EL (cell line): ENCODE measurements around the gene USH1G.

Experiments used
- DNase-seq: peaks from one replicate; pipeline ENCODE4 v3.0.0-alpha.2; 2016

Gene USH1G

DNA sequence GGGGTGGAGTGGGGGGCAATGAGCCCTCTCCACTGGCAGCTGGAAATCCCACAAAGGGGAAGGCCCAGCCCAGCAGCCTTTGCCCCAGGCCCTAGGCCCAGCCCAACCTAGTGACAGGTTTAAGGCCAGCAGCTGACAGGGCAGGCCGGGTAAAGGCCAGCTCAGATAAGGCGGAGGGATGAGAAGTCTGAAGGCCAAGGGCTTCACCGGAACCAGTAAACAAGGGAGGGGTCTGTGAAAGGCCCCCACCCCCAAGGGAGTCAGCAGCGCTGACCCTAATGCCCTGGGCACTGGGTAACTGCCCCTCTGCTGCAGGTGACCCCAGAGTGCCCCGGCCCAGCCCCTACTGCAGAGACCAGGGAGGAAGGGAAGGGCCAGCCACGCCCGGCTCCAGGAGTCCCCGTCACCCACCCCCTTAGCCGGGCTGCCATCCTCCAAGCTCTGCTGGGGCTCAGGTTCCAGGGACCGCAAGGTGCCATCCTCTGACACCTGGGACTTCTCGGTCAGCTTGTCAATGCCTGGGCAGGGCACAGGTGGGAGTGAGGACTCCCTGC lies 30.2 kb upstream of the USH1G start:
- DNase-seq = no peak

DNA sequence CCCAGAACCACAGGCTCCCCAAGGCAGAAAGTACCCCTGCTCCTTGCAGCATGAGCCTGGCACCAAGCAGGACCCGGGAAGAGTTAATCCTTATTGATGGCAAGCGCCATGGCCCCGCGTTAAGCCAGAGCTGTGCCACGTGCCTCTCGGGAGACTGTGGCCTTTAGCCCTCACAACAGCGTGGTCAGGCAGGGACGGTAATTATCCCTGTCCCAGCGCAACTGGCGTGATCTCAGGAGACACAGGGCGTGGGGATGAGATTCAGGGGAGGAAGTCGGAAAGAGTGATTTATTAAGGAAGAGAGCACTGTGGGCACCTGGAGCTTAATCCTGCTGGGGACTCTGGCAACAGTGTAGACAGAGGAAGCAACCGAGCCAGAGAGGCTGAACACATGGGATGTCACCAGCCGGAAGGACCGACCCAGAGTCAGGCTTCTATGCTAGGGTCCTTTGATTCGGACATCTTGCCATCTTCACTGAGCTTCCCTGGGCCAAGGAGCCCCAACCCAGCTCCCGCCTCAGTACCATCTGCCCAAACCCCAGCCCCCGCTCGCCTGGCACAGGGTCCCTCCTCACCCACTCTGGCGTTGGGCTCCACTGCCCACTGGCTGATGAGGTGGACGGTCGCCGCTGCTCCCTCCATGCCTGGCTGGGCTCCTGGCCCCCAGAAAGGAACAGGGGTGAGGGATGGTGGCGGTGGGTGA lies 29.5 kb upstream of the USH1G start:
- no peak for DNase-seq

DNA sequence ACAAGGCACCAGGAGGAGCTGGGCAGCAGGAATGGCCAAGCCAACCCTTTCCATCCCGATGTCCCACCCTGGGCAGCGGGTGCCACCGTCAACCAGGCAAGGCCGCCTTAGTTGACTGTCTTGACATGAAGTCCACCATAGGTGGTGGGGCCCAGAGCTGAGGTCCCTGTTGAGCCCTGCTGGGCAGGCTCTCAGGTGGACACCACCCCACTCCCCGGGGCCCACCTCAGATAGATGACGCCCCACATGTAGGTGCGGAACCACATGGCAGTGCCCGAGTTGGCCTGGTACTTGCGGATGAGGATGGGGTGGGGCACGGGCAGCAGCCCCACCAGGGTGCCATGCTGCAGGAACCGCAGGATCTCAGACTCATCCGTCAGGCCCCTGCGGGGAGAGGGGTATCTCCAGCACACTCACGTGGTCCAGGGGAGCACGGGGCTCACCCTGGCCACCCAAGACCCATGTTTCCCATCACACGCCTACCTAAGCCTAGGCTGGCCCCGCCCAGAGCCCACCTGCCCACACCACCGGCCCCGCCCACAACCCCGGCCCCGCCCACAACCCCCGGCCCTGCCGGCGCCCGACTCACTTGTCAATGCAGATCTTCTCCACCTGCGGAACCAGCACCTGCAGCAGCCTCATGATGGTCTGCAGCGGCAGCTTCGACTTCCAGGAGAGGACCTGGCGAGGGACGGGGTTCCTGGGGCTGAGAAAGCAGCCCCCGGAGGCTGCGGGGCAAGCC lies 28.8 kb upstream of the USH1G start:
- DNase-seq = no peak

DNA sequence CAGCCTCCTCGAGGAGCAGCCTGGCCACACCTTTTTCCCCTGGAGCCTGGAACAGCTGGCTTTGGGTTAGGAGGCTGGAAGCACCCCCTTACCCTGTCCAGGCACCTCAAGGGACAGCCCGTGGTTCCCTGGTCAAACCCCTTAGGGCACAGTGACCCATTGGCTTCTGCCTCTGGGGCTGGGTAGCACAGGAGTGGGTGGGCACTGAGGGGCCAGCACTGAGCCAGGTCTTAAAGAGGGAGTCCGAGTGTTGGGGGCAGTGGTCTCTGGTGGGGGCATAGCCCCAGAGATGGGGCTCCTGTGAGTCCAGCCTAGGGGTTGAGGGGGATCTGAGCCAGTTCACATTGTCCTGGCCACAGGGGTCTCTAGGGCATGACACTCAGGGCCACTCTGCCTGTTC lies 28.0 kb upstream of the USH1G start:
- DNase-seq = no peak

DNA sequence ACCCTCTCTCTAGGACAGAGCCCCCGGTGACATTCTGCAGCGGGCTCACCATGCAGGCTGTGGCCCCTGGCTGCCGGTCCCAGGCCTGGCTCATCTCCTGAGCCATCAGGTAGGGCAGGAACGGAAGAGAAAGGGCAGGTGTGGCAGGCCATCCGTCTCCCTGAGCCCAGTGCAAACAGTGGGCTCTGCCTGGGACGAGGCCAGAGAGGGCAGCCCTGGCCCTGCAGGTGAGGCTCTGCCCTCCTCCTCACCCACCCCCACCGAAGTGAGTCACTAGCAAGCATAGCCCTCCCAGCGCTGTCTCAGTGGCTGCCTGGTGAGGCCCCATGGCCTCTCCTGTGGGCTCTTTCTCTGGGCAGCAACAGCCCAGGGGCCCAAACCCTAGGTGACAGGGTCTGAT lies 27.2 kb upstream of the USH1G start:
- no peak for DNase-seq

DNA sequence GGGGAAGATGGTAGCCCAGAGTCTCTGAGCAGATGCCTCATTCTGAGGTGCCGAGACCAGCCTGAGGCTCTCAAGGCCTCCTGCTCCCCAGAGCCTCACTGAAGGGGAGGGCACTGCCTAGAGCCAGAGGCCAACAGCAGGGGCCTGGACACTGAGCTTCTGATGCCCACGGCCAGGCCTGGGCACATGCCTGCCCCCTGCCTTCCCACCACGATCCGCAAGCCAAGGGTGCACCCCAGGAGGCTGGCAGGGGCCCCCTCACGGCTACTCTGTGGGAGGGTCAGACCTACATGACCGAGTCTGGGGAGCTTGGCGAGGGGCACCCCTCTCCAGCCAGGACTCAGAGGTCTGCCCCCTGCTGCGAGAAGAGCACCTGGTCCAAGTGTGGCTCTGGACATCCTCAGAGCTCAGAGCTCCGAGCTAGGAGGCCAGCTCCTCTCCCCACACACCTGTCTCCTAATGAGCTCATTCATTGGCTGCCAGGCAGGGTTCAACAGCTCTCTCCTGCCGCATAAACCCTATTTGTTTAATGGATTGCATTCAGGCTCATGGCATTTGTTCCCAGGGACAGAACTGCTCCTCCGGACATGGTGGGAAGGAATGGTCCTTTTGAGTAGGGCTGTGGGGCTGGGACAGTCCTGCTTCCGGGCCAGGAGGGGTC lies 26.5 kb upstream of the USH1G start:
- no peak for DNase-seq

DNA sequence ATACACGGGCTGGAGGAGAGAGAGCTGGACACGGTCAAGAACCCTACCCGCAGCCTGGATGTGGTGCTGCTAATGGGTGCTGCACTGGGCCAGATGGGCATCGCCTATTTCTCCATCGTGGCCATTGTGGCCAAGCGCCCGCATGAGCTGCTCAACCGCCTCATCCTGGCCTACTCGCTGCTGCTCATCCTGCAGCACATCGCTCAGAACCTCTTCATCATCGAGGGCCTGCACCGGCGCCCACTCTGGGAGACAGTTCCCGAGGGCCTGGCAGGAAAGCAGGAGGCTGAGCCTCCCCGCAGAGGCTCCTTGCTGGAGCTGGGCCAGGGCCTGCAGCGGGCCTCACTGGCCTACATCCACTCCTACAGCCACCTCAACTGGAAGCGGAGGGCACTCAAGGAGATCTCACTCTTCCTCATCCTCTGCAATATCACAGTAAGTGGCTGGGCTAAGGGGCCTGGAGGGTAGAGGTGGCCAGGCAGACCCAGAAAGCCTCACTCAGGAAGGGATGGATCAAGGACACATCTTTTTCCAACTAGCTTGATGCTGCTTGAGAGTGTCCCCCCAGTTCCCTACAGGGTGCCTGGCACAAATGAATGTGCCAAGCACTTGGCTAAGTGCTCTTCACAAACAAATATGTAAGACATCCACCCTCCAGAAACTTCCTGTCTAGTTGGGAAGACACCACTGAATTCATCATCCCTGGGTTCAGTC lies 24.1 kb upstream of the USH1G start:
- DNase-seq = no peak

DNA sequence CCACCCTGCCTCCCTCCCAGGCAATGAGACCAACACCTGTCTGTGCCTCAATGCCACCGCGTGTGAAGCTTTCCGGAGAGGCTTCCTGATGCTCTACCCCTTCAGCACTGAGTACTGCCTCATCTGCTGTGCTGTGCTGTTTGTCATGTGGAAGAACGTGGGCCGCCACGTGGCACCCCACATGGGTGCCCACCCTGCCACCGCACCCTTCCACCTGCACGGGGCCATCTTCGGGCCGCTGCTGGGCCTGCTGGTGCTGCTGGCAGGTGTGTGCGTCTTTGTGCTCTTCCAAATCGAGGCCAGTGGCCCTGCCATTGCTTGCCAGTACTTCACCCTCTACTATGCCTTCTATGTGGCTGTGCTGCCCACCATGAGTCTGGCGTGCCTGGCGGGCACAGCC lies 23.6 kb upstream of the USH1G start:
- DNase-seq = no peak

DNA sequence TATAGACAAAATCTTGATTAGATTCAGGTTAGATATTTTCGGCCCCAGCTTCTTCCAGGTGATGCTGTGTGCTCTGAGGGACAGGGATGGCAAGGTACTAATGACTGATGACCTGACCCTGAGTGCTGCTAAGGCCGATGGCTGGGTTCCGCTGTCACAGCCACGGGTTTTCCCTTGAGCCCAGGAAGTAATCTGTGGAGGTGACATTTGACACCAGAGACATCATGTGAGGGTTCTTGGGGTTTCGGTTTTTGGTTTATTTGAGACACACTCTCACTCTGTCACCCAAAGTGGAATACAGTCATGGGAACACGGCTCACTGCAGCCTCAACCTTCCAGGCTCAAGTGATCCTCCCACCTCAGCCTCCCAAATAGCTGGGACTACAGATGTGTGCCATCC lies 22.5 kb upstream of the USH1G start:
- no peak for DNase-seq

DNA sequence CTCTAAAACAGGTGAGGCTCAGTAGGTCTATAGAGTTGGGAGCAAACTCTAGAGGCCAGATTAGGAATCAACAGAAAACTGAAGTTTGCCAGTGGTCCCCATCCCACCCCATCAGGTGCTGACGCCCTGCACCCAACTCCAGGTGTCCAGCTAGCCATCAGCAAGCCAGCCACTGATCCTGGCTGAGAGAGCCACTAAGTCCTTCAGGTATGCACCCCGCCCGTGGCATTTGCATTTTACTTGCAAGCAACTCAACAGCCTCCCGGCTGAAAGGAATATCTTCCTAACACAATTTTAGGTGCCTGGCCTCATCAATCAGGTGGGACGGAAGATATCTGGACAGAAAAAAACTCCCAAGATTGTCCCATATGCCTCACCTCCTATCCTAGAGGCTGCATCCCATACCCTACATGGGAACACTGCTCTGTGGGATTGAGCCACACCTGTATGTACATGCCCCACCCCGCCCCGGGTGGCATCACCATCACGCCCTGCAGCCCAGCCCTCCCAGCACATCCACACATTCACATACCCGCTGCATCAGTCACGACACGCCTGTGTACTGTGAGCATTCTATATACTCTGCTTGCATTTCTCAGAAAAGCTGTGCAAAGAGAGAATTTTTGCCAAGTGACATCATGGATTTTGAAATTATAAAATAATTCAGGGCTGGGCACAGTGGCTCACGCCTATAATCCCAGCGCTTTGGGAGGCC lies 20.9 kb upstream of the USH1G start:
- DNase-seq = no peak

DNA sequence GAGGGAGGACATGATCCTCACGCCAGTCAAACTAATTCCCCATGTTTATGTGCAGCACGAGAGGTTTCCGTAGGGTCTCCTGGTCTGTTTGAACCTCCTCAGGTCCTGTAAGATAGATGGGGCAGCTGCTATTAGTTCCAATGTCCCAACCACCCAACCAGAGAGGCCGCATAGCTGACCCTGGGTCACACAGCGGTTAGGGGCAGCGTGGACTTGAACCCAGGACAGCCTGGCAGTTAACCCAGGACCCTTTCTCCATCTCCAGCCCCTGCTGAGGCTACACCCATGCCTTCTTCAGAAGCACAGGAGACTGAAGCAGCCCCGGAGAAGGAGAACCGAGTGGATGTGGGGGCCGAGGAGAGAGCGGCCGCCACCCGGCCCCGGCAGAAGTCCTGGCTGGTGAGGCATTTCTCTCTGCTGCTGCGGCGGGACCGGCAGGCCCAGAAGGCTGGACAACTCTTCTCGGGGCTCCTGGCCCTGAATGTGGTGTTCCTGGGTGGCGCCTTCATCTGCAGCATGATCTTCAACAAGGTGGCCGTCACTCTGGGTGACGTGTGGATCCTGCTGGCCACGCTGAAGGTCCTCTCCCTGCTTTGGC lies 18.2 kb upstream of the USH1G start:
- DNase-seq = no peak

DNA sequence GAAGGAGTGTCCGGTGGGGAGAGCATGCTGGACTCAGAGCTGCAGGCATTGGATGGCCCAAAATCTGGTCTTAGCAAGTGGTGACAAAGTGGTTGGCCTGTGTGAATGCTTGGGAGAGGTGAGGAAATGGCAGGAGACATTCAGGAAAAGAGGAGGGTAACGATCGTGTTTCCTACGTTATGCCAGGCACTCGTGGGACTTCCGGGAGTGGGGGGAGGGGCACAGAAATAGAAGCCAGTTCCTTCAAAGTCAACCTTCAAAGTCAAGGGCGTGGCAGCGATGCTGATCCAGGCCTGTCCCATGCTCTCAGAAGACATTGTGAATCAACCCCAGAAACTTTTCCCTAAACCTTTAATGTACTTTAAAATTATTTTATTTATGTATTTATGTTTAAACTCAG lies 16.5 kb upstream of the USH1G start:
- no peak for DNase-seq

DNA sequence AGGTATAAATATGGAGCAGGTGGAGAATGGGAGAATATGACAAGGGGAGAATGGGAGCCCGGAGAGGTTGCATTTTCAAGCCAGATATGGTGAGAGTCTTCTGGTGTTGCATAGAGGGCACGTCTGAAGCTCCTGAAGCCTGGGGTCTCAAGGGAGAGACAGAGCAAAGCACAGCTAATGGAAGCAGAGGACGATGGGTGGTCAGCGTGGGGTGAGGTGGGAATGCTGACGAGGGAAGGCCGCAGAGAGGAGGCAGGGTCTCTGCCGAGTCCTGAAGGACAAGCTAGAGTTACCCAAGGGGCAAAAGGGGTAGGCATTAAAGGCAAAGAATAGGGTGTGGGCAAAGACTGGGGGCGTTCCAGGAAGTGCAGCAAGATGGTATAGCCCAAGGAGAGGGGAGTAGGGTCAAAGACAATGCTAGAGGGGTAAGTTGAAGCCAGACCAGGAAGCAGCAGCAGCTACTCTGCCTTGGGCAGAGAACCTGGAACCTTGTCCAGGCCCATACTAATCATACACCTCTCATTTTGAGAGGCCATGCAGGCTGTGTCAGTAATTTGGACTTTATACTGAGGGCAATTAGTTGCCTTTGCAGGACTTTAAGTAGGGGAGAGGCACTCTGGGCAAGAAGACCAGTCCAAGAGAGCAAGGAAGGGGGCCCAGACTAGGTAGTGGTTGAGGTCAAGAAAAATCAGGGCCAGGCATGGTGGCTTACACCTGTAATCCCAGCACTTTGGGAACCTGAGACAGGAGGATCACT lies 15.3 kb upstream of the USH1G start:
- DNase-seq = no peak

DNA sequence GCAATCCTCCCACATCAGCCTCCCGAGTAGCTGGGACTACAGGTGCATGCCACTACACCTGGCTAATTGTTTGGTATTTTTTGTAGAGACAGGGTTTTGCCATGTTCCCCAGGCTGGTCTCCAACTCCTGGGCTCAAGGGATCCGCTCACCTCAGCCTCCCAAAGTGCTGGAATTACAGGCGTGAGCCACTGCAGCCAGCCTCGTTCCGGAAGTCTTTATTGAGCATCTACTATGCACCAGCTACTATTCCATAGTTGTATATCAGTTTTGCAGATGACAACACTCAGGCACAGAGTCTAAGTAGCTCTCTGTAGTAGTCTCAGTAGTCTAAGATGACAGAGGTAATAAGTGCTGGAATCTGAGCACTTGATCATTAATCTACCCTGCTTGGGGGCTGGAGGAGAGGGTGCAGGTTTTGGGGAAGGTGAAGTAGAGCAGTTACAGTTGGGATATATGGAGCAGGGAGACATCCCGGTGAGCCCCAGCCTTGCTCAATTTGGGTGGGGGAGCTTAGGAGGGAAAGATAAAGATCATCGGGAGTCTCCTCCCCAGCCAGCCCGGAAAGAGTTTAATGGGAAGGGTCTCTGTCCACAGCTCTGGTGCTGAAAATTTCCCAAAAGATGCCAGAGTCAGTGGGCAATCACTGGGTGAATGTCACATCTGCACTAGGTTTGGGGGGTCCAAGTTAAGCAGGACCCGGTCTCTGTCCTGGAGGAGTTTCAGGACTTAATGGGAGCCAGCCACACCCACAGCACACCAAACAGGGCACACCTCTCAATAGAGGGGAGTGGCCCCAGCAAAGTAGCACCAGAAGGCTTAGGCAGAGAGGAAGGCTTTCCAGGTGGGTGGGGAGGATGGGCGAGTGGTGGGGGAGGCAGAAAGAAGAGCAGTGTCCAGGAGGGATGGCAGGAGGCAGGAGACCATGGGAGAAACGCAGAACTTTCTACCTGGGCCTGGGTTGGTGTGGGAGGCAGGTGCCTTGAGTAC lies 14.3 kb upstream of the USH1G start:
- no peak for DNase-seq

DNA sequence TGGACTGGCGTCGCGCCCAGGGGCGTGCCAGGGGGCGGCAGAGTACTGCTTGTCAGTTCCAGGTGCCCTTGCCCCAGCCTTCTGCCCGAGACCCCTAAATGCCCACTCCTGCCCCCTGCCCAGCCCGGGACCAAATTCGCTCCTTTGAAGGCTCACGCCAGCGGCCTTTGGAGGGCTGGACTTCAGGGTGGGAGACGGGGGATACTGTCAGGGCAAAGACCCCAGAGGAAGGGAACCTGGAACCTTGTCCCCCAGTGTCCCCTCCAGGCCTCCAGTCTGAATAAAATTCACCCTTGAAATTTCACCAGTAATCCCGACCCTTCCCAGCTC lies 13.4 kb upstream of the USH1G start:
- DNase-seq = no peak

DNA sequence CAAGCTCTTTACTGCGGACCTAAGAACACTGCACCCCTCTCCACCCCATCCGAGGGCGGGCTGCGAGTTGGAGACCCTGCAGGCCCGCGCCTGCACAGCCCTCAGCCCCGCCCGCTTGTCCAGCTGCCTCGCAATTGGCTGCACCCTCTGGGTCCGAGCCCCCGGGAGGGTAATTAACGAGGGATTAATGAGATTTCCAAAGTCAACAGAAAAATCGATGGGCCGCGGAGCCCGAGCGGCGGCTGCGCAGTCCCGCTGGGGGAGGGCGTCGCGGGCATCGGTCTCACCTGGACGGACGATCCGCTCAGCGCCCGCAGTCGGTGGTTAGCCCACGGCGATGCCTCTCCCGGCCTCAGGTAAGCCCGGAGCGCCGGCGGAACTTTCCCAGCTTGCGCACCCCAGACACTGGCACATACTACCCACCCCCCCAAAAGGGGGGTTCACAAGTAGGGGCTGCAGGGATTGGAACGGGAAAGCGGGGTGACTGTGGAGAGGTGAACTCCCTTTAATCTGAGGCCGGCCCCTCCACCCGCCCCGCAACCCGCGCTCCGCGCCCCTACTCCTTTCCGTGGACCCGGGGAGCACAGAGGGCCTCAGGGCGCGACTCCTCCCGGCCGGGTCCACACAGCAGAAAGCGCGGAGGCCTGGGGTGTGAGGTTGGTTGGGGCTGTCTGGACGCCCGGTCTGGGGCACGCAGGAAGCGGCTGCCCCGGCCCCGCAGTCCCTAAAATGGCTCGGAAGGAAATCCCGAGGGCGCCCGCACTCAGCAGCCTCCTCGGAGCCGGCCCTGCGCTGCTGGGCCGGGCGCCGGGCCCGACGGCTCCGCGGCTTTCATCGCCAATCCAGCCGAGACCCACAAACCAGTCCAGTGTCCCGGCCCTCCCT lies 12.8 kb upstream of the USH1G start, which contains the start of gene OTOP3:
Gene OTOP3 (plus strand): TSS at position 314 of the 885 bp plus-strand sequence. CDS start 24 bp downstream, at position 338.
- DNase-seq = no peak

DNA sequence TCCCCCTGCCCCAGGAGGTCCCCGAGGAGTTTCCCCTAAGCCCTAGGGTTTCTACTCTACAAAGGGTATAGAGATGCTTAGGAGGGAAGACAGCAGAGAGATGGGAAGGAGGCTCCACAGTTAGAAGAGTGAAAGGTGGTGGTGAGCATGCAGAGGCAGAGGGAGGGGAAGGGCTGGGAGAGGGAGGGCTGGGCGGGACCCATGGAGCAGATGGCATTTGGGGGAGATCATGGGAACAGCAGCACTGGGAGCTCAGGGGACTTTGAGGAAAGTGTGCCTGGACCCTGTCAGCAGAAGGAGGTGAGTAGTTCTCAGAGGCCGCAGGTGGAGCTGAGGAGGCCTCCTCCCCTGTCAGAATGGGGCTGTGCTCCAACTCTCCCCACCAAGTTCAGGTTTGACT lies 12.0 kb upstream of the USH1G start:
- DNase-seq = no peak

DNA sequence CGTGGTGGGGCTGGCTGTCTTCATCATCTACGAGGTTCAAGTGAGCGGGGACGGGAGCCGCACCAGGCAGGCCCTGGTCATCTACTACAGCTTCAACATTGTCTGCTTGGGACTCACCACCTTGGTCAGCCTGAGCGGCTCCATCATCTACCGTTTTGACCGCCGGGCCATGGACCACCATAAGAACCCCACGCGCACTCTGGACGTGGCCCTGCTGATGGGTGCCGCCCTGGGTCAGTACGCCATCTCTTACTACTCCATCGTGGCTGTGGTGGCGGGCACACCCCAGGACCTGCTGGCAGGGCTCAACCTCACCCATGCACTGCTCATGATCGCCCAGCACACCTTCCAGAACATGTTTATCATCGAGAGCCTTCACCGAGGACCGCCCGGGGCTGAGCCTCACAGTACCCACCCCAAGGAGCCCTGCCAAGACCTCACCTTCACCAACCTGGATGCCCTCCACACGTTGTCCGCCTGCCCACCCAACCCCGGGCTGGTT lies 7.5 kb upstream of the USH1G start:
- no peak for DNase-seq

DNA sequence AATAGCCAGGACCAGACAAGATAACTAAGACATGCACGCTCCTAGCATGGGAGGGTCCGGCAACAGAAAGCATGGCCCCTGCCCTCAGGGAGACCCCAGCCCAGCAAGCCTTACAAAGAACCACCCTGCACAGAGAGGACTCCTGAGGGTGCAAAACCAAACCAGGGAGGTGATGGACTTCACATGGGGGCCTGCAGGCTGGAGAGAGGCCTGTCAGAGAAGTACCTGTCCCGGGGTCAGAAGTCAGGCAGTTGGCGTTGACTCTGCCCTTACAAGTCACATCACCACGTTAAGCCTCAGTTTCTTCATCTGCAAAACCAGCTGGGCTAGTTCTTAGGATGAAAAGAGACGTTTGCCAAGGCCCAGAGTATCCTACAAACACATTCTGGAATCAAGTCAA lies 5.7 kb upstream of the USH1G start:
- DNase-seq = no peak
